ENCODE measurements around the gene B4GALT1. TPM values are rescaled to one million over a fixed set of nuclear protein-coding genes. Genes with fewer than 3 reads are reported as not detected.

B4GALT1 gene
- total and polyA plus RNA-seq, 2 of the 8 experiments (the other 6 are each of a cell fraction or from before 2014, with no cell fraction given): 12.8 to 18.2 TPM

GRCh38 chr9:33136721-33137670, 30.1 kb downstream of the B4GALT1 start:
- no peaks in the 10 kb centered on the region; a peak in 1 of 4 replicates for H3K79me2 ChIP-seq (ENCODE audit: control insufficient read depth in 1 of 2, insufficient read depth in 2 of 2, low read length in 2 of 2)
- H3K23me2 ChIP-seq (ENCODE audit: low read depth, low read length): no peaks in the 10 kb centered on the region
- no peak overlapping the region for H3K56ac ChIP-seq (replicated peaks; ENCODE audit: insufficient read length, low read depth, low read length)
- ChIA-PET CTCF (ENCODE audit: partially characterized antibody) (interaction anchor here (1.0 to 1.8 kb wide), 4 partner anchors 10 to 90 kb away, joined by 3 to 6 read pairs (median 4); no protein-coding TSS in a partner anchor), POLR2A (ENCODE audit: partially characterized antibody) (no interaction called here)
- no peak overlapping the region for H3K4ac ChIP-seq (replicated peaks; ENCODE audit: insufficient read length, low read depth, low read length)
- 94% methylated on average over 10 of the region's 10 CpGs; no CpG with 5 or more reads in 1 of the 2 experiments for WGBS, 2 experiments (ENCODE audit: extremely low coverage in 1 of 2, insufficient coverage in 1 of 2, insufficient read length in 1 of 2, insufficient replicate concordance in 2 of 2, low coverage in 1 of 2, low lambda C conversion rate in 2 of 2, missing lambda C conversion rate in 1 of 2)
- no peak overlapping the region for H3K27ac ChIP-seq (ENCODE audit: low read depth, low read length)
- no peak overlapping the region for H2AK5ac ChIP-seq (ENCODE audit: low read depth, low read length)
- no peak overlapping the region for H2AFZ ChIP-seq (ENCODE audit: low read length)
- no peak overlapping the region for H2BK12ac ChIP-seq (ENCODE audit: low read depth, low read length)
- H3K27me3 ChIP-seq (replicated peaks in 1 of 4; ENCODE audit: control insufficient read depth in 3 of 4, extremely low read depth in 1 of 4, insufficient read depth in 3 of 4, low read length in 3 of 4): no peaks in the 10 kb centered on the region
- H4K5ac ChIP-seq (ENCODE audit: insufficient read length, low read depth, low read length): no peak overlapping the region
- H2BK15ac ChIP-seq (ENCODE audit: low read length): no peak overlapping the region
- no peak overlapping the region for H2BK120ac ChIP-seq (replicated peaks; ENCODE audit: low read depth, low read length)
- no peak overlapping the region for H3K4me2 ChIP-seq (ENCODE audit: insufficient read depth in 1 of 2, low read depth in 2 of 2, low read length in 2 of 2)
- peak overlapping the region; percentile 6; the same call in 1 of the 2 replicates for H4K8ac ChIP-seq (ENCODE audit: extremely low read depth, insufficient read depth, low read length)
- no peak overlapping the region for H2BK5ac ChIP-seq (ENCODE audit: low read depth, low read length)
- no peak for FAIRE-seq
- no peaks in the 10 kb centered on the region for H3K36me3 ChIP-seq (ENCODE audit: control insufficient read depth in 2 of 4, insufficient read depth in 4 of 4, low read length in 3 of 4)
- H3K79me1 ChIP-seq (ENCODE audit: low read depth, low read length): peaks cover 2% of the 10 kb centered on the region; the same call in 1 of the 2 replicates
- H4K91ac ChIP-seq (replicated peaks; ENCODE audit: insufficient read length, low read length): no peak overlapping the region
- DNase-seq (ENCODE audit: low read depth in 1 of 2, low spot score in 2 of 2): no peak
- H3K23ac ChIP-seq (ENCODE audit: insufficient read length): no peak overlapping the region
- no peak overlapping the region for H3K14ac ChIP-seq (ENCODE audit: insufficient read length)
- no peak overlapping the region for H2BK20ac ChIP-seq (ENCODE audit: low read length)
- no peak overlapping the region for H3K18ac ChIP-seq (ENCODE audit: extremely low read depth, low read length)
- no peaks in the 10 kb centered on the region for H3K9me3 ChIP-seq (ENCODE audit: insufficient read depth in 2 of 2, low read depth in 1 of 2, low read length in 1 of 2)
- no peak overlapping the region for H3K4me3 ChIP-seq (ENCODE audit: extremely low read depth in 1 of 4, insufficient read depth in 2 of 4, low read depth in 3 of 4, low read length in 4 of 4)
- no peak overlapping the region for H3K9ac ChIP-seq (replicated peaks in 1 of 4; ENCODE audit: extremely low read depth in 1 of 4, low read depth in 3 of 4, low read length in 3 of 4)
- no peaks in the 10 kb centered on the region for H4K20me1 ChIP-seq (replicated peaks in 1 of 2; ENCODE audit: control insufficient read depth in 1 of 2, insufficient read depth in 2 of 2, low read length in 2 of 2)
- peaks cover 0 to 5% (median 1%) of the 10 kb centered on the region in 4 experiments; a peak in 5 of 7 replicates for H3K4me1 ChIP-seq (replicated peaks in 1 of 4; ENCODE audit: control insufficient read depth in 3 of 4, insufficient read depth in 4 of 4, low read length in 3 of 4)
- TF ChIP-seq CBX5 (IDR thresholded peaks at IDR 0.05; ENCODE audit: low read depth, low read length): no peak
- TF ChIP-seq MAFK (IDR thresholded peaks at IDR 0.05; ENCODE audit: low read depth, low read length): no peak
- TF ChIP-seq CHD1 (IDR thresholded peaks at IDR 0.05; ENCODE audit: low read depth, low read length): no peak
- no peak for TF ChIP-seq ATF2 (IDR thresholded peaks at IDR 0.05; ENCODE audit: low read length)
- no peak for TF ChIP-seq RAD21 (IDR thresholded peaks at IDR 0.05 in 1 of 2, conservative IDR thresholded peaks at IDR 0.05 in 1 of 2; ENCODE audit: low read depth in 2 of 2, low read length in 2 of 2)
- no peak for TF ChIP-seq NRF1 (IDR thresholded peaks at IDR 0.05; ENCODE audit: low read depth, low read length)
- no peak for TF ChIP-seq E2F6 (IDR thresholded peaks at IDR 0.05)
- TF ChIP-seq HDAC2 (IDR thresholded peaks at IDR 0.05; ENCODE audit: borderline replicate concordance in 1 of 2, low read depth in 2 of 2, low read length in 2 of 2): no peak
